ENCODE measurements around the gene LUZP2.

The LUZP2 gene

GRCh38 chr11:24515632-24516031 lies 18.8 kb downstream of the LUZP2 start:
- TF ChIP-seq GATA1 (IDR thresholded peaks at IDR 0.05; ENCODE audit: low read depth, low read length) (no peak), POLR2A (IDR thresholded peaks at IDR 0.05; ENCODE audit: low read length) (no peak)
- no peak for DNase-seq

GRCh38 chr11:24516638-24517037 lies 19.8 kb downstream of the LUZP2 start:
- DNase-seq: no peak
- TF ChIP-seq GATA1 (IDR thresholded peaks at IDR 0.05; ENCODE audit: low read depth, low read length) (no peak), POLR2A (IDR thresholded peaks at IDR 0.05; ENCODE audit: low read length) (no peak)

- DNase-seq: no peak
- TF ChIP-seq POLR2A (IDR thresholded peaks at IDR 0.05; ENCODE audit: low read length) (no peak), GATA1 (IDR thresholded peaks at IDR 0.05; ENCODE audit: low read depth, low read length) (no peak)
Measured at GRCh38 chr11:24521601-24522000, 24.7 kb downstream of the LUZP2 start.

- TF ChIP-seq GATA1 (IDR thresholded peaks at IDR 0.05; ENCODE audit: low read depth, low read length) (no peak), POLR2A (IDR thresholded peaks at IDR 0.05; ENCODE audit: low read length) (no peak)
Measured at GRCh38 chr11:24524156-24524555, 27.3 kb downstream of the LUZP2 start.

GRCh38 chr11:24531528-24531927 lies 34.7 kb downstream of the LUZP2 start:
- TF ChIP-seq GATA1 (IDR thresholded peaks at IDR 0.05; ENCODE audit: low read depth, low read length) (no peak), POLR2A (IDR thresholded peaks at IDR 0.05; ENCODE audit: low read length) (no peak)
- DNase-seq: no peak

More at GRCh38 chr11:24524156-24524555, 27.3 kb downstream of the LUZP2 start:
- DNase-seq: no peak

- TF ChIP-seq POLR2A (IDR thresholded peaks at IDR 0.05; ENCODE audit: low read length) (no peak), GATA1 (IDR thresholded peaks at IDR 0.05; ENCODE audit: low read depth, low read length) (no peak)
- no peak for DNase-seq
Measured at GRCh38 chr11:24543771-24544170, 46.9 kb downstream of the LUZP2 start.

GRCh38 chr11:24556693-24557092 lies 59.8 kb downstream of the LUZP2 start:
- TF ChIP-seq GATA1 (IDR thresholded peaks at IDR 0.05; ENCODE audit: low read depth, low read length) (no peak), POLR2A (IDR thresholded peaks at IDR 0.05; ENCODE audit: low read length) (no peak)
- DNase-seq: no peak

- no peak for TF ChIP-seq POLR2A (IDR thresholded peaks at IDR 0.05; ENCODE audit: low read length)
Measured at GRCh38 chr11:24559315-24559714, 62.5 kb downstream of the LUZP2 start.

GRCh38 chr11:24560324-24560723 lies 63.5 kb downstream of the LUZP2 start:
- no peak for DNase-seq
- TF ChIP-seq POLR2A (IDR thresholded peaks at IDR 0.05; ENCODE audit: low read length): no peak
- no peak for TF ChIP-seq GATA1 (IDR thresholded peaks at IDR 0.05; ENCODE audit: low read depth, low read length)

More at GRCh38 chr11:24559315-24559714, 62.5 kb downstream of the LUZP2 start:
- no peak for DNase-seq

GRCh38 chr11:24567380-24567779 lies 70.5 kb downstream of the LUZP2 start:
- no peak for DNase-seq
- TF ChIP-seq GATA1 (IDR thresholded peaks at IDR 0.05; ENCODE audit: low read depth, low read length): no peak

- no peak for DNase-seq
- no peak for TF ChIP-seq GATA1 (IDR thresholded peaks at IDR 0.05; ENCODE audit: low read depth, low read length)
- TF ChIP-seq POLR2A (IDR thresholded peaks at IDR 0.05; ENCODE audit: low read length): no peak
Measured at GRCh38 chr11:24572376-24572775, 75.5 kb downstream of the LUZP2 start.

GRCh38 chr11:24574461-24574860 lies 77.6 kb downstream of the LUZP2 start:
- no peak for DNase-seq
- TF ChIP-seq POLR2A (IDR thresholded peaks at IDR 0.05; ENCODE audit: low read length) (no peak), GATA1 (IDR thresholded peaks at IDR 0.05; ENCODE audit: low read depth, low read length) (no peak)

- TF ChIP-seq POLR2A (IDR thresholded peaks at IDR 0.05; ENCODE audit: low read length) (no peak), GATA1 (IDR thresholded peaks at IDR 0.05; ENCODE audit: low read depth, low read length) (no peak)
- DNase-seq: no peak
Measured at GRCh38 chr11:24575392-24575791, 78.5 kb downstream of the LUZP2 start.

GRCh38 chr11:24585192-24585591 lies 88.3 kb downstream of the LUZP2 start:
- no peak for TF ChIP-seq GATA1 (IDR thresholded peaks at IDR 0.05; ENCODE audit: low read depth, low read length)
- TF ChIP-seq POLR2A (IDR thresholded peaks at IDR 0.05; ENCODE audit: low read length): no peak

GRCh38 chr11:24587635-24588034 lies 90.8 kb downstream of the LUZP2 start:
- DNase-seq: no peak
- TF ChIP-seq POLR2A (IDR thresholded peaks at IDR 0.05; ENCODE audit: low read length): no peak
- TF ChIP-seq GATA1 (IDR thresholded peaks at IDR 0.05; ENCODE audit: low read depth, low read length): no peak

More at GRCh38 chr11:24585192-24585591, 88.3 kb downstream of the LUZP2 start:
- no peak for DNase-seq

- no peak for DNase-seq
- TF ChIP-seq GATA1 (IDR thresholded peaks at IDR 0.05; ENCODE audit: low read depth, low read length) (no peak), POLR2A (IDR thresholded peaks at IDR 0.05; ENCODE audit: low read length) (no peak)
Measured at GRCh38 chr11:24588081-24588480, 91.2 kb downstream of the LUZP2 start.
